ENCODE measurements around the gene GPC3.

- TF ChIP-seq CTCF (IDR thresholded peaks at IDR 0.05) (no peak), EP300 (IDR thresholded peaks at IDR 0.05) (no peak)
Observed at GRCh38 chrX:133546441-133546840, 439.0 kb downstream of the GPC3 start.
